GM18909 (cell line): Measurements from ENCODE around the gene TMPRSS6.
A peak's percentile ranks its signal among the peaks of the same experiment; 100 is the strongest.

Experiments
- ATAC-seq: cut with Tn5 transposase; IDR thresholded peaks from one replicate; pipeline ENCODE4 v1.9.1; 2021; ENCODE audit warnings: mild to moderate bottlenecking; ENCODE audit not compliant: unreplicated experiment, poor library complexity

TMPRSS6 gene

GRCh38 chr22:37109242-37109917, at the start of gene TMPRSS6:
TSS of gene TMPRSS6 (minus strand) at chr22:37109713. CDS start at chr22:37103417, 6,296 bp downstream.
- no peak for ATAC-seq

GRCh38 chr22:37158963-37159290, 49.4 kb upstream of the TMPRSS6 start:
- ATAC-seq: no peak

DNA sequence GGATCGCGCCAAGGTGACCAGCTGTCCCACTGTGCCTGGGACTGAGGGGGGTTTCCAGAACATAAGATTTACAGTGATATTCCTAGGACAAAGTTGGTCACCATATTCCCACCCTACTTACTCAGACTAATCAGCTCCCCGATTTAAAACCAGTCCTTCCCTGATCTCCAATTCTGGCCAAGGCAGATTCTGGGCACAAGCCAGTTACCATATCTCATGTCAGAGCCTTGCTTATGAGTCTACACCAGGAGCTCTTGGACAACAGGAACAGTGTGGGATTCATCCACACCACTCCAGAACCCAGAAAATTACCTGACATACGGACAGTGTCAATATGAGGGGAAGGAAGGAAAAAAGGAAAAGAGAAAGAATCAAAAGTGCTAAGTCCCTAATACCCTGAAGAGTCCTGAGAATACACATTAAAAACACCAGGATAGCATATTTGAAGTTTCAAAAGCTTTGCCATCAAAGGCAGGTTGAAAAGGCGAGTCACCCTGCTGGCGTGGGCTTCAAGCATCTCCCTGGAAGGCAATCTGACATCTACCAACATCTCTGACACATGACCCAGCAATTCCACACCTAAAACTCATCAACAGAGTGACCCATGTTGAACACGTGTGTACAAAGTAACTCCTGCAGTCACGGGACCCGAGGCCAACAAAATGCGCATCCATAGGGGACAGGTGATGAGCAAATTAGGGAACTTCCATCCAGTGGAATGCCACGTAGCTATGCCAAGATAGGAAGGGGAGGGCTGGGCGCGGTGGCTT, 48.2 kb upstream of the TMPRSS6 start:
- ATAC-seq: no peak

GRCh38 chr22:37156686-37157435, 47.3 kb upstream of the TMPRSS6 start:
- no peak for ATAC-seq

DNA sequence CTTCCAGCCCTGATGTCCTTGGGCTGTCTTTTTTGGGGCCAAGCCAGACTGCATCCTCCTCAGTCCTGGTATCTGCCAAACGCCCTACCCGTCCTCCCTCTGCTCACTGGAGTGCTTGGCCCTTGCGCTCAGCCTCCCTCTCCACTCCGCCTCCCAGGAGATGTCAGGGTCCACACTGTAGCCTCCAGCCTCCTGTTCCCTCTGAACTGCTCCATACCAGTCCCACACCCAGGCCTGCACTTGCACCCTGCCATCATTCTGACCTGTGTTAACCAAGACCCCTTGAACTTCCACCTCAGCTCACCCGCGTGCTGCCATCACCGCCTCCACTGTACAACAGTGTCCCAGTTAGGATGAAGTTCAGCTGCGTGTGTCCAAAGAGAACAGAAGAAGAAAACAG, 46.5 kb upstream of the TMPRSS6 start:
- ATAC-seq: no peak

DNA sequence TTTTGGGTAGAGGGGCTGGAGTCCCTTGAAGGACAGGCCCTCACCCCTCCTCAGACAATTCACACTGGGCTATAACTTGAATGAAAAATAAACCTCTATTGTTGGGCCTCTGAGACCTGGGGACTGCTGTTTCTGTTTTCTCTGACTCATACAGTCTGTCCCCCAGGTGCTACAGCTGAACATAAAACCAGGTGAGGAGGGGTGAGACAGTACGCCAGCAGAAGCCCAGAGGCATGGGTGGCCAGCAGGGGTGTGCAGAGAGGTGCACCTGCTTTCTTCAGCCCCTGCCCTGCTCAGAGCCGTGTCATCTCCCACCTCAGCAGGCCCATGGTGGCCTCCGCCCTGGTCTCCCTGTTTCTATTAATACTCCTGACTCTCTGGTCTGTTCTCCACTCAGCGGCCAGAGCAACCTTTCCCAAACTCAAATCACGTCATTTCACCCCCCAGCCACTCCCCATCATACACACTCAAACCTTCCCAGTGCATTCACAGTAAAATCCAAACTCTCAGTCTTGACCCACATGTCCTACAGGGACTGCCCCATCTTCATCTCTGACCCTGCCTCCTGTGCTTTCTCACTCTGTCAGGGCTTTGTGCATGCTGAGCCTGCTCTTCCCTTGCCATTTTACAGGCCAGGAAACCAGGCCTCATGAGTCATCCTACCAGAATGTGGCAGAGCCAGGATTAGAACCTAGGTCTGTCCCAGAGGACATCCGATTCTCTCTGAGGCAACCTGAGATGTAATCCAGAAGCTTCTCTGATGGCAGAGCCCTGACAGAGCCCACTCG, 45.6 kb upstream of the TMPRSS6 start:
- ATAC-seq: no peak

- no peak for ATAC-seq
Observed at GRCh38 chr22:37153901-37154300, 44.4 kb upstream of the TMPRSS6 start.

- no peak for ATAC-seq
Observed at GRCh38 chr22:37151401-37151800, 41.9 kb upstream of the TMPRSS6 start.

DNA sequence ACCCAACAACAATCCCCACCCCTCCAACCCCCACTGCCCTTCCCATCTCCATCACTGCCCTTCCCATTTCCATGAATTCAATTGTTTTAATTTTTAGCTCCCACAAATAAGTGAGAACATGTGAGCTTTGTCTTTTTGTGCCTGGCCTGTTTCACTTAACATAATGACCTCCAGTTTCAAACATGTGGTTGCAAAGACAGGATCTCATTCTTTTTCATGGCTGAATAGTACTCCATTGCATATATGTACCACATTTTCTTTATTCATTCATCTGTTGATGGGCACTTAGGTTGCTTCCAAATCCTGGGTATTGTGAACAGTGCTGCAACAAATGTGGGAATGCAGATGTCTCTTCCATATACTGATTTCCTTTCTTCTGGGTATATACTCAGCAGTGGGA, 41.2 kb upstream of the TMPRSS6 start:
- ATAC-seq: no peak

GRCh38 chr22:37148742-37149665, 39.5 kb upstream of the TMPRSS6 start:
- peak; percentile 6 for ATAC-seq

DNA sequence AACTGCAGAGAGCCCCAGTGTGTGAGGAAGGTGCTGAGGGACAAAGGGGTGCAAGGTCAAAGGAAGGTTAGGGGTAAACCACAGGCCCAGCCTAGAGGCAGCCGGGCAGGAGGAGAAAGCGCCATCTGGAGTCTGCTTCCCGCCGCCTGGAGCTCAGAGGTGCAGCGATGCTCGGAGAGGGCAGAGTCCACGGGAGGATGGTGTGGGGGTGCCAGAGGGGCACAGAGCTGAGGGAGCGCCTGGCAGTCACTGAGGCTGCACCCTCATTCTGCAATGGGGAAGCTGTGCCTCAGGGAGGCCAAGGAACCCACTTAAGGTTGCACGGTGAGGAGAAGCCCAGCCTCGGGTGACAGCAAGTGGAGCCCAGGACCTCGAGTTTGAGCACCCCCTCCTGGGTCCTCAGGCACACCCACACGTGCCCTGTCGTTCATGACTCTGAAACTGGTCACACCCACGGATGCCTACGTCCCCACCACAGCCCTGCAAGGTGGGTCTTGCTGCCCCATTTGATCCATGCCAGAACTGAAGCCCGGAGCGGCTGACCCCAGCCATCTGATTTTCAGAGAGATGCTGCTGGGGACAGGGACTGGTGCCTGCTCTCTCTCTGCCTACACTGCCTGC, 38.6 kb upstream of the TMPRSS6 start:
- no peak for ATAC-seq

DNA sequence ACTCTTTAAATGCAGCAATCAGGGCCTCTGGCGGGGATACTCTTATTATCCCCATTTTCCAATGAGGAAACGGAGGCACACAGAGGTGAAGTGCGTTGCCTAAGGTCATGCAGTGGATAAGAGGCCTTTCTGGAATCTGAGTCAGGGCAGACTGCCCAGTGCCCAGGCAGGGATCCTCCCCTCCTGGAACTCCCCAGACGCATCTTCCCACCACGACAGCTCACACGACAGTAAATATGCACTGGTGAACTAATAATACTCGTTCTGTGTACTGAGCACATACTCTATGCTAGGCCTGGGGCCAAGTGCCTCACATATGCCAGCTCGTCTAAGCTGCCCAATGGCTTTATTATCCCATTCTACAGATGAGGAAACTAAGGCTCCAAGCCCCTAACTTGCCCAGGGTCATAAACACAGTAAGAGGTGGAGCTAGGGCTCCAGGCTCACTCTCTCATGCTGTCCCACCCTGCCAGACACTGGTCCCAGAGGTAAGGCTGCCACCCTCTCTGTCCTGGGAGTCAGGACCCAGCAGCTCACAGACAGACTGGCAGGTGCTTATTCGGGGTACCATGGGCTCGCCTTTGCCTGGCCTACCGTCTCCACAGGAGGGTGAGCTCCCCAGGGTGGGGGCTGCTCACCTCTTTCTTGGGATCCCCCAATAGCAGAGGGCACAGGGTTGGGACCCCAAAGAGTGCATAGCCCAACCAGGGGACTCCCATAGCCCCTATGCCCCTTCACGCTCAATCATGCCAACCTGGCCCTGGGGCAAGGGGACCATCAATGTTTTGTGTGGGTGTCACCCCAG, 37.9 kb upstream of the TMPRSS6 start:
- ATAC-seq: no peak

- ATAC-seq: no peak
Observed at GRCh38 chr22:37146507-37147180, 37.1 kb upstream of the TMPRSS6 start.

DNA sequence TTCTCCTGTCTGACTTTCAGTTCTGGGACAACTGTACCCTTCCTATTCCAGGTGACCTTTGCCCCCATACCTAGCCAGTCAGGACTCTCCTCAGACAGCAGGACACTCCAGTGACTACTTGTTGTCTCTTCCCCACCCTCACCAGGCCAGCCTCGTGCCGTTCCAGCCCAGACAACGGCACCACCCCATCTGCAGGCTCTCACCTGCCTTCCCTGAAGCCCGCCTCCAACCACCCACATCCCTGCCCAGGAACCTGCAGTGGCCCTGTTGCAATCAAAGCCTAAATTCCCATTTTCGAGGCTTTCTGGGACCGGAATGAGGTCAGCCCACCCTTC, 36.5 kb upstream of the TMPRSS6 start:
- no peak for ATAC-seq

DNA sequence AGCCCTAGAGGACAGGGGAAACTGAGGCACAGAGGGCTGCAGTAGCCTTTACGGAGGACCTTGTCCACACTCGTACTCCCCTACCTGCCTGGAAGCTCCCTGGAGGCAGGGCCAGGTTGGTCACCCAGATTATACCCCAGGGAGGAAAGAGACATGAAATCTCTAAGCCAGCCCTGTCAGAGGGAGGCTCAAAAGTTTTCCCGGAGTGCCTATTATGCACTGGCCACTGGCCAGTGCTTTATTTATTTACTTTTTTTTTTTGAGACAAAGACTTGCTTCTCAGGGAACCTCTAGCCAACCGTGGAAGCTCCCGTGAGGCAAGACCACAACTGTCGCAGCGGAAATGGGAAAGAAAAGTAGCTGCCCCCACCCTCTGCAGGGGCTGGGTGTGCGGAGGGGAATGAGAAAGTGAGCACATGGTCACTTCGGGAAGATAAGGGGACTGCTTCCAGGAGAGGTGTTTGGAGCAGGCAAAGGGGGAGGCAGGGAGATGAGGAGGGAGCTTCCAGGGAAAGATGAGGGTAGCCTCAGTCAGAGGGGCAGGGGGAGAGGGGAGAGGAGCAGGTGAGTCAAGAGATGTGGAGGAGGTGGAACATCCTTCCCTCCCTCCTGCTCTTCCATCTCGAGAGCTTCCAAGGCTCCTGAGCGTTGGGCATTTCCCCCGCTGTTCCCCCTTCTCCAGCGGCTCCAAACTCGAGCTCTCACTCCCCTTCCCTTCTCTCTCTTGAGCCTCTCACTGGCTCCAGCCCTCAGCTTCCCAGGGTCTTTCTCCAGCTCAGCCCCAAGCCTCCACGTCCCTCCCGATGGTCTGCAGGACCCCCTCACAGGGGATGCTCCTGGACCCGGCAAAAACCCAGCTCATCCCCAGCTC, 35.9 kb upstream of the TMPRSS6 start:
- ATAC-seq: no peak

GRCh38 chr22:37144180-37144554, 34.7 kb upstream of the TMPRSS6 start:
- ATAC-seq: no peak

DNA sequence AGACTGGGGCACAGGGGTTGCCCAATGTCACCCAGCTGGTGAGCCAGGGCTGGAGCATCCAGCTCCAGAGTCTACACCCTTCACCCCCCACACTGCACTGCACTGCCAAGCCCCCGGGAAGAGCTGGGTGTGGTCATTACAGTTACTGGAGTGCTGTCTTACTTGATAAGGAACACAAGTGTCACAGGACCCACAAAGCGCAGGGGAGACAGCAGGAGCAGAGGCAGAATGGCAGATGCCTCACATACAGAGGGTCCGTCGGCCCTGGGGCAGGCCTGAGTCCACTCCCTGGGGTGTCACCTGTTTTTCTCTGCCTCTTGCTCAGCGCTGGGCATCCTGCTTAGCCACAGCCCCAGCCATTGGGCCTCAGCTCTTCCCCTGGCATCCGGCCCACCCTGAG, 32.5 kb upstream of the TMPRSS6 start:
- ATAC-seq: no peak
